Measurements from ENCODE around the gene TOM1.
A peak's percentile ranks its signal among the peaks of the same experiment; 100 is the strongest.

TOM1 gene

GRCh38 chr22:35292786-35293185 lies 6.9 kb upstream of the TOM1 start:
- H3K4me3 ChIP-seq (ENCODE audit: low read depth, low read length): no peak overlapping the region
- TF ChIP-seq, protein P1, sequence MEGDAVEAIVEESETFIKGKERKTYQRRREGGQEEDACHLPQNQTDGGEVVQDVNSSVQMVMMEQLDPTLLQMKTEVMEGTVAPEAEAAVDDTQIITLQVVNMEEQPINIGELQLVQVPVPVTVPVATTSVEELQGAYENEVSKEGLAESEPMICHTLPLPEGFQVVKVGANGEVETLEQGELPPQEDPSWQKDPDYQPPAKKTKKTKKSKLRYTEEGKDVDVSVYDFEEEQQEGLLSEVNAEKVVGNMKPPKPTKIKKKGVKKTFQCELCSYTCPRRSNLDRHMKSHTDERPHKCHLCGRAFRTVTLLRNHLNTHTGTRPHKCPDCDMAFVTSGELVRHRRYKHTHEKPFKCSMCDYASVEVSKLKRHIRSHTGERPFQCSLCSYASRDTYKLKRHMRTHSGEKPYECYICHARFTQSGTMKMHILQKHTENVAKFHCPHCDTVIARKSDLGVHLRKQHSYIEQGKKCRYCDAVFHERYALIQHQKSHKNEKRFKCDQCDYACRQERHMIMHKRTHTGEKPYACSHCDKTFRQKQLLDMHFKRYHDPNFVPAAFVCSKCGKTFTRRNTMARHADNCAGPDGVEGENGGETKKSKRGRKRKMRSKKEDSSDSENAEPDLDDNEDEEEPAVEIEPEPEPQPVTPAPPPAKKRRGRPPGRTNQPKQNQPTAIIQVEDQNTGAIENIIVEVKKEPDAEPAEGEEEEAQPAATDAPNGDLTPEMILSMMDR (IDR thresholded peaks at IDR 0.05; ENCODE audit: borderline replicate concordance, insufficient read depth, low read depth, low read length): no peak

- H3K4me3 ChIP-seq (ENCODE audit: low read depth, low read length): no peak overlapping the region
- TF ChIP-seq, protein P1 (IDR thresholded peaks at IDR 0.05; ENCODE audit: borderline replicate concordance, insufficient read depth, low read depth, low read length): no peak
These were observed 3.6 kb upstream of the TOM1 start for GRCh38 chr22:35296051-35296450.

DNA sequence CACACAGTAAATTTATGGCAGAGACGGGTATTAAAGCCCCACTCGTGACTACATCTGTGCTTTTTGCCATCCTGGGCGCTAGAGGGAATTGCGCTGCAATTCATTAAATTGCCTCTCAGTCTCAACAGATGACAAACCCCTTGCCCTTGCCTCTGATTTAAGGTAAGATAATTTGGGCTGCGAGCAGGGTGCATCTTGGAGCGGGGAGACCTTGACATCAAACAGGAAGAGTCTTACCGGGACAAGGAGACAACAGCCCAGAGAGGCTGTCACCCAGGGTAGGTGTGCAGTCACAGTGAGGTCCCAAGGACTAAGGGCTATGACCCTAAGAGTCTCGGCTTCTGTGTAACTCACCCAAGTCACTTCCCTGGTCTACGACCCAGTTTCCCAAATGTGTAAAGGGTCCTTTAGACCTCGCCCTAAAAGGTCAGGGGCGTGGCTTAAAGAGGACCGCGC lies 449 bp upstream of the TOM1 start:
- TF ChIP-seq, protein P1 (IDR thresholded peaks at IDR 0.05; ENCODE audit: borderline replicate concordance, insufficient read depth, low read depth, low read length): no peak
- H3K4me3 ChIP-seq (ENCODE audit: low read depth, low read length): peak overlapping the region; percentile 82

GRCh38 chr22:35301372-35301874 lies 1.7 kb downstream of the TOM1 start:
- TF ChIP-seq, protein P1 (IDR thresholded peaks at IDR 0.05; ENCODE audit: borderline replicate concordance, insufficient read depth, low read depth, low read length): no peak
- H3K4me3 ChIP-seq (ENCODE audit: low read depth, low read length): no peak overlapping the region

- TF ChIP-seq, protein P1 (IDR thresholded peaks at IDR 0.05; ENCODE audit: borderline replicate concordance, insufficient read depth, low read depth, low read length): no peak
These were observed 3.4 kb downstream of the TOM1 start for GRCh38 chr22:35303029-35303624.

DNA sequence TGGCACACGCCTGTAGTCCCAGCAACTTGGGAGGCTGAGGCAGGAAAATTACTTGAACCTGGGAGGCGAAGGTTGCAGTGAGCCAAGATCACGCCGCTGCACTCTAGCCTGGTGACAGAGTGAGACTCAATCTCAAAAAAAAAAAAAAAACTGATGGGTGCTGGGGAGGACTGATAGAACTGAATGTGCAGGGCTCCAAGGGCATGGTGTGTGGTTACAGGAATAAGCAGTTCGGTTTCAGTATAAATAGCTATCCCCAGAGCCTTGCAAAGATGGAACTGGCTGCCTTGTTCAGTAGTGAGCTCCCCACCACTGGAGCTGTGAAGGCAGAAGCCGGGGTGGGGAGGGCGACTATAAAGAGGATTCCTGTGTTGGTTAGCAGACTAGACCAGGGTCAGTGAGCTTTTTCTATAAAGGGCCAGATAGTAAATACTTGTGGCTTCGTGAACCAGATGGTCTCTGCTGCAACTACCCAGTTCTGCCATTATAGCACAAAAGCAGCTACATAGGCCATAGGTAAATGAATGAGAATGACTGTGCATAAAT lies 5.9 kb downstream of the TOM1 start:
- TF ChIP-seq, protein P1 (IDR thresholded peaks at IDR 0.05; ENCODE audit: borderline replicate concordance, insufficient read depth, low read depth, low read length): no peak
- H3K4me3 ChIP-seq (ENCODE audit: low read depth, low read length): no peak overlapping the region

More at GRCh38 chr22:35303029-35303624, 3.4 kb downstream of the TOM1 start:
- H3K4me3 ChIP-seq (ENCODE audit: low read depth, low read length): no peak overlapping the region
